ENCODE data around the gene CCDC187.

GRCh38 chr9:136316271-136316751 is 12.4 kb upstream of the CCDC187 start:
- TF ChIP-seq PHF8 (conservative IDR thresholded peaks at IDR 0.05; ENCODE audit: low read depth, low read length) (no peak), CHD2 (IDR thresholded peaks at IDR 0.05; ENCODE audit: low read length) (no peak), CTCF (IDR thresholded peaks at IDR 0.05; ENCODE audit: control extremely low read depth in 1 of 3, insufficient read depth in 1 of 3, low read depth in 1 of 3, low read length in 3 of 3) (no peak), POLR2A (IDR thresholded peaks at IDR 0.05; ENCODE audit: control extremely low read depth in 1 of 2, low read depth in 2 of 2, low read length in 2 of 2) (no peak)
